ENCODE results near the gene CTPS2.
"Not testable (repeated sequence)": the region's sequence is repeated elsewhere in the genome, so short reads cannot be mapped to it uniquely, and the experiment has no call there.

The CTPS2 gene

GRCh38 chrX:16745102-16745501 is 32.6 kb upstream of the CTPS2 start:
- DNase-seq (ENCODE audit: low read depth): no peak
- no peak for TF ChIP-seq CTCF (IDR thresholded peaks at IDR 0.05; ENCODE audit: low read depth, low read length, missing control alignments)
- H3K4me3 ChIP-seq (ENCODE audit: low read depth, low read length): no peak overlapping the region

- no peak for TF ChIP-seq CTCF (IDR thresholded peaks at IDR 0.05; ENCODE audit: low read depth, low read length, missing control alignments)
- no peak for DNase-seq (ENCODE audit: low read depth)
- H3K4me3 ChIP-seq (ENCODE audit: low read depth, low read length): no peak overlapping the region
Measured at GRCh38 chrX:16743604-16744325, 31.3 kb upstream of the CTPS2 start.

GRCh38 chrX:16739574-16739973 is 27.1 kb upstream of the CTPS2 start:
- no peak for TF ChIP-seq CTCF (IDR thresholded peaks at IDR 0.05; ENCODE audit: low read depth, low read length, missing control alignments)
- no peak overlapping the region for H3K4me3 ChIP-seq (ENCODE audit: low read depth, low read length)
- no peak for DNase-seq (ENCODE audit: low read depth)

GRCh38 chrX:16737024-16737423 is 24.6 kb upstream of the CTPS2 start:
- no peak overlapping the region for H3K4me3 ChIP-seq (ENCODE audit: low read depth, low read length)
- DNase-seq (ENCODE audit: low read depth): no peak
- TF ChIP-seq CTCF (IDR thresholded peaks at IDR 0.05; ENCODE audit: low read depth, low read length, missing control alignments): no peak

GRCh38 chrX:16733013-16733412 is 20.5 kb upstream of the CTPS2 start:
- no peak for TF ChIP-seq CTCF (IDR thresholded peaks at IDR 0.05; ENCODE audit: low read depth, low read length, missing control alignments)
- no peak for DNase-seq (ENCODE audit: low read depth)

GRCh38 chrX:16730450-16730849 is 18.0 kb upstream of the CTPS2 start:
- no peak for DNase-seq (ENCODE audit: low read depth)
- no peak for TF ChIP-seq CTCF (IDR thresholded peaks at IDR 0.05; ENCODE audit: low read depth, low read length, missing control alignments)
- H3K4me3 ChIP-seq (ENCODE audit: low read depth, low read length): no peak overlapping the region

More at GRCh38 chrX:16733013-16733412, 20.5 kb upstream of the CTPS2 start:
- H3K4me3 ChIP-seq (ENCODE audit: low read depth, low read length): no peak overlapping the region

GRCh38 chrX:16727637-16728036 is 15.2 kb upstream of the CTPS2 start:
- DNase-seq (ENCODE audit: low read depth): no peak
- no peak overlapping the region for H3K4me3 ChIP-seq (ENCODE audit: low read depth, low read length)
- TF ChIP-seq CTCF (IDR thresholded peaks at IDR 0.05; ENCODE audit: low read depth, low read length, missing control alignments): no peak

- not testable (repeated sequence) for H3K4me3 ChIP-seq (ENCODE audit: low read depth, low read length); DNase-seq (ENCODE audit: low read depth)
Measured at GRCh38 chrX:16726347-16726988, 14.0 kb upstream of the CTPS2 start.

Measured in GM12864 (cell line).